ENCODE results near the gene PRSS56.

PRSS56 gene

GRCh38 chr2:232502911-232503808, 17.0 kb upstream of the PRSS56 start:
- DNase-seq, result no peak

- no peak for DNase-seq
Measured at GRCh38 chr2:232503809-232504323, 16.3 kb upstream of the PRSS56 start.

GRCh38 chr2:232504438-232504837, 15.8 kb upstream of the PRSS56 start:
- DNase-seq, result no peak

- DNase-seq, result no peak
Measured at GRCh38 chr2:232505856-232506255, 14.3 kb upstream of the PRSS56 start.

GRCh38 chr2:232506709-232507108, 13.5 kb upstream of the PRSS56 start:
- no peak for DNase-seq

GRCh38 chr2:232508251-232508650, 11.9 kb upstream of the PRSS56 start:
- no peak for DNase-seq

GRCh38 chr2:232511336-232511890, 8.8 kb upstream of the PRSS56 start:
- DNase-seq, result no peak

- no peak for DNase-seq
Measured at GRCh38 chr2:232512602-232513001, 7.6 kb upstream of the PRSS56 start.

GRCh38 chr2:232513353-232513752, 6.8 kb upstream of the PRSS56 start:
- DNase-seq, result no peak

- no peak for DNase-seq
Measured at GRCh38 chr2:232515639-232516038, 4.5 kb upstream of the PRSS56 start.

GRCh38 chr2:232516551-232516950, 3.6 kb upstream of the PRSS56 start:
- no peak for DNase-seq

- DNase-seq, result no peak
Measured at GRCh38 chr2:232518844-232519243, 1.3 kb upstream of the PRSS56 start.

GRCh38 chr2:232520489-232520888, 301 bp downstream of the PRSS56 start:
- DNase-seq, result no peak

GRCh38 chr2:232521098-232521497, 910 bp downstream of the PRSS56 start:
- DNase-seq, result no peak

- DNase-seq, result peak; percentile 13
Measured at GRCh38 chr2:232521959-232522622, 1.9 kb downstream of the PRSS56 start.

GRCh38 chr2:232522623-232523401, 2.6 kb downstream of the PRSS56 start:
- DNase-seq, result no peak

GRCh38 chr2:232523402-232523681, 3.2 kb downstream of the PRSS56 start:
- no peak for DNase-seq

- peak; percentile 31 for DNase-seq
Measured at GRCh38 chr2:232523682-232524597, 3.8 kb downstream of the PRSS56 start.

- DNase-seq, result no peak
Measured at GRCh38 chr2:232524771-232525170, 4.6 kb downstream of the PRSS56 start.

- no peak for DNase-seq
Measured at GRCh38 chr2:232525199-232525598, 5.0 kb downstream of the PRSS56 start.

- DNase-seq, result no peak
Measured at GRCh38 chr2:232525791-232526371, 5.7 kb downstream of the PRSS56 start, which contains the start of gene CHRND. TSS of gene CHRND (plus strand) at chr2:232526160. CDS start at chr2:232526216, 56 bp downstream.

Measured in fibroblast of skin of scalp (primary cell).